CD4-positive, alpha-beta T cell treated with Interleukin-6 at 100 ng/mL for 8 hours (primary cell): Measurements from ENCODE around the gene ITGAX.

Experiments used
- DNase-seq: peaks from one replicate; pipeline ENCODE4 v3.0.0-alpha.2; 2020; ENCODE audit warnings: mixed read lengths, low spot score

The ITGAX gene

DNA sequence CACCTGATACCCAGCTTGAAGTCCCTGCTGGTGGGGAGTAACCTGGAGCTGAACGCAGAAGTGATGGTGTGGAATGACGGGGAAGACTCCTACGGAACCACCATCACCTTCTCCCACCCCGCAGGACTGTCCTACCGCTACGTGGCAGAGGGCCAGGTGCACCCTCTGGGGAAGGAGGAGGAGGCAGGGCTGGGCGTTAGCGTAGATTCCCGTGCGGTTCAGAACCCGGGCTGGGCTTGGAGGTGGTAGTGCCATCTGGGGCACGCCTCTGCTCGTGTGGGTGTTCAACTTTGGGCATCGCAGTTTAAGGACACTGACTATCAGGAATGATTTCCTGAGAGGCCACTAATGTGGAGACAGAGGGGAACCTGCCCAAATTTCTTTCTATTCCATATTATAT lies 18.3 kb downstream of the ITGAX start:
- no peak for DNase-seq

DNA sequence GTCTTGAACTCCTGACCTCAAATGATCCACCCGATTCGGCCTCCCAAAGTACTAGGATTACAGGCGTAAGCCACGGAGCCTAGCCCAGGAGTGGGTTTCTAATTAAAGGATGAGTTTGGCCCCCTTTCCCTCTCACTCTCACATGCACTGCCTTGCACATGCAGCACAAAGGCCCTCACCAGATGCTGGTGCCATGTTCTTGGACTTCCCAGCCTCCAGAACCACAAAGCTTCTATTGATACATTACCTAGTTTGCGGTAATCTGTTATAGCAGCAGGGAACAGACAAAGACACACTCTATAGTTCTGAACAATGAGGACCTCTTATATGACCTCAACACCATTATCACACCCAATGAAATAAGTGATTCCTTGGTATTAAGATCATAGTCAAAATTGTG lies 20.3 kb downstream of the ITGAX start:
- DNase-seq: no peak

DNA sequence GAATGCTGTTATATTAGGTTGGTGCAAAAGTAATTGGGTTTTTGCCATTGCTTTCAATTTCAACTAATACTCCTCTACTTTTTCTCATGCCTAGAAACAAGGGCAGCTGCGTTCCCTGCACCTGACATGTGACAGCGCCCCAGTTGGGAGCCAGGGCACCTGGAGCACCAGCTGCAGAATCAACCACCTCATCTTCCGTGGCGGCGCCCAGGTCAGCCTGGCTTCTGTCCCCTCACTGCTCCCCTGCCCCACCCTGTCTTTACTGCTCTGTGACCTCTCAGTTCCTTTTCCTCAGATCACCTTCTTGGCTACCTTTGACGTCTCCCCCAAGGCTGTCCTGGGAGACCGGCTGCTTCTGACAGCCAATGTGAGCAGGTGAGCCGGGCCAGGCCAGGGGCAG lies 21.7 kb downstream of the ITGAX start:
- DNase-seq: no peak

DNA sequence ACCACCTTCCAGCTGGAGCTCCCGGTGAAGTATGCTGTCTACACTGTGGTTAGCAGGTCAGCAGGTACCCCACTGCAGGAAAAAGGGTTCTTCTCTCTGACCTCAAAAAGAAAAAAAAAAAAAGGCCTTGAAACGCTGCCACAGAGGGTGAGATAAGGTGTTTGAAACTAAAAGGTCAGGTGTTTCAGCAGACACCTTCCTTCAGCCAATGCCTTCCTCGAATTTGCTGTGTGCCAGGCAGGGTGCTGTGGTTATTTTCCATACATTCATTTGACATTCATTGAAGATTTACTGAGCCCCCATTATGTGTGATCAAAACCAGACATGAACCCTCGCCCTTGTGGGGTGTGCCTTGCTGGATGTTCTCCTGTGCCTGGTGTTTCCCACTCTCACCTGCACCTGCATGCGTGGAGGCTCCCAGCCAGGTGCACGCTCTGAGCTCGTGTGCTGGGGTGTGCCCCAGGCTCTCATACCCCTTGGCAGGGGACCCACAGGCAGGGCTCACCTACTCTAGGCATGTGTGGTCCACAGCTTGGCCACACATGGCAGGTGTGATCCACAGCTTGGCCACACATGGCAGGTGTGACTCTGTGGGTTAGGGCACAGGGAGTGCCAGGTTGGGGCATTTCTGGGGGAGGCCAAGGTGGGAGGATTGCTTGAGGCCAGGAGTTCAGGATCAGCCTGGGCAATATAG lies 22.4 kb downstream of the ITGAX start:
- no peak for DNase-seq

DNA sequence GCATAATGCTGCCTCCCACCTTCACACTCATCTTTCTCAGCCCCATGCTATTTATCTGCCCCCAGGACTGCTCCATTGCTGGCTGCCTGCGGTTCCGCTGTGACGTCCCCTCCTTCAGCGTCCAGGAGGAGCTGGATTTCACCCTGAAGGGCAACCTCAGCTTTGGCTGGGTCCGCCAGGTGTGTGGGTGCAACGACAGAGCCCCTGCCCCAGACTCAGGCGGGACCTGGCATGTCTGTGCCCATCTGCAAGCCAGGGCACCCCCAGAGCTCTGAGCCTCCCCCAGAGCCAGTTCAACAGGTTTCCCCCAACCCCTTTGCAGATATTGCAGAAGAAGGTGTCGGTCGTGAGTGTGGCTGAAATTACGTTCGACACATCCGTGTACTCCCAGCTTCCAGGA lies 25.2 kb downstream of the ITGAX start:
- no peak for DNase-seq

DNA sequence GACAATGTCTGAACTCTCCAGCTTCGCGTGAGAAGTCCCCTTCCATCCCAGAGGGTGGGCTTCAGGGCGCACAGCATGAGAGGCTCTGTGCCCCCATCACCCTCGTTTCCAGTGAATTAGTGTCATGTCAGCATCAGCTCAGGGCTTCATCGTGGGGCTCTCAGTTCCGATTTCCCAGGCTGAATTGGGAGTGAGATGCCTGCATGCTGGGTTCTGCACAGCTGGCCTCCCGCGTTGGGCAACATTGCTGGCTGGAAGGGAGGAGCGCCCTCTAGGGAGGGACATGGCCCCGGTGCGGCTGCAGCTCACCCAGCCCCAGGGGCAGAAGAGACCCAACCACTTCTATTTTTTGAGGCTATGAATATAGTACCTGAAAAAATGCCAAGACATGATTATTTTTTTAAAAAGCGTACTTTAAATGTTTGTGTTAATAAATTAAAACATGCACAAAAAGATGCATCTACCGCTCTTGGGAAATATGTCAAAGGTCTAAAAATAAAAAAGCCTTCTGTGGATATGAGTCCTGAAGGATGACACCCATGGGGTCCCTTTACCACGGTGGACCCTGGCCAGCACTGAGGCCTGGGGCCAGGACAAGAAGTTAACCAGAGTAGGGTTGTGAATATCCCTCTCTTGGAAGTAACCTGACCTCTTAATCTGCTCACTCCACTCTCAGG lies 27.6 kb downstream of the ITGAX start:
- DNase-seq: peak; percentile 49

DNA sequence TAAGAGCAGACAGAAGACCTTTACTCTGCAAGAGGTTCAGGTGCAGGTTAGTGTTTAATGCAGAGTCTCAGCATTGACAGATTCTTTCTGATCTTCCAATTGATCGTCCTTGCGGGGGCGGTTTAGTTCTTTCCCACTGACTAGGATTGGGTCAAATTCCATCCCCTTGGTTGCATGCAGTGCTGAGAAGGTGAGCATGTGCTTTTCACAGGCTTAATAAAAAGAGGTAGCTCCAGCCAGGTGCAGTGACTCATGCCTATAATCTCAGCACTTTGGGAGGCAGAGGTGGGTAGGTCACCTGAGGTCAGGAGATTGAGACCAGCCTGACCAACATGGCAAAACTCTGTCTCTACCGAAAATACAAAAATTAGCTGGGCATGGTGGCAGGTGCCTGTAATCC lies 30.7 kb downstream of the ITGAX start:
- no peak for DNase-seq

DNA sequence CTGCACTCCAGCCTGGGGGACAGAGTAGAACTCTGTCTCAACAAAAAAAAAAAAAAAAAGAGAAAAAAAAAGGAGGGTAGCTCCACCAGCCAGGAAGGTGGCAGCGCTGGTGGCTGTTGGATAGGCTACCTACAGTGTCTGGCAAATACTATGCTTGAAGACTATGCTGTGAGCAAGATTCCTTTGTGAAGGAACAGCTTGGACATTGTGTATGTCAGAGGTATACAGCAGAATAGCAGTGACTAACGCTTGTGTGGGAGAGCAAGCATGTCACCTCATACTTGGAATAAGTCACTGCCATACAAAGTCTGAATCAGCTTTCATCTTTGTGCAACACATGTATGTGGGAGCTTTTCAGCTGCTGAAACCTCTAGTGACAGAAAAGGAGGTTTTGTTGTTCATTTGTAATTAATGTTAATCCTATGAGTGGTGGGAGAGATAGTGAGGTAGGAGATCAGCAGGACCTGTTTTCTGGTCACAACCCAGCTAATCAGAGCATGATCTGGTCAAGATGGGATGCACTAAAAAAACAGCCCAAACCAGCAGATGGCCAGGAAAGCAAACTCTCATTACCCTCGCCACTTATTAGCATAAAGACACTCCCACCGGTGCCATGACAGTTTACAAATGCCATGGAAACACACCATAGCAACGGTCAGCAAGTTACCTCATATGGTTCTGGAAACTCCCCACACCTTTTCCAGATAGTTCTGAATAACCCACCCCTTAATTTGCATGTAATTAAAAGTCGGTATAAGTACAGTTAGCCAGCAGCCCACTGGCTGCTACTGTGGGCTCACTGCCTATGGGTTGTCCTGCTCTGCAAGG lies 31.4 kb downstream of the ITGAX start:
- DNase-seq: no peak

DNA sequence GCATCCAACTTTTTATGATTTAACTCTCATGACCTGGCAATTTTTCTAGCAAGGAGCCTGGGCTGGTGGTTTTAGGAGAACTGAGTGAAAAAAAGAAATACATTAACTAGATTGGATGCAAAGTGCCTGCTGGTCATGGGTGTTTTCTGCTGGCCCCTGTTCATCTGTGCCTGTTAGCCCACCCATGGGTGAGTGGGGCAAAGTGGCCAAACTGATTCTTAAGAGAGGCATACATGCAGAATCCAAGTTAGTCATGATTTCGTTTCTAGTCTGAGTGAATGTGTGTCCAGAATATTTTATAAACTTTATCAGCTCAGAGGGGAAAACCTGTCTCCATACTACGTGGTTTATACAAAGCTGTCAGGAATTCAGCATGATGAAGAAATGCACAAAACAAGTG lies 33.6 kb downstream of the ITGAX start:
- no peak for DNase-seq

DNA sequence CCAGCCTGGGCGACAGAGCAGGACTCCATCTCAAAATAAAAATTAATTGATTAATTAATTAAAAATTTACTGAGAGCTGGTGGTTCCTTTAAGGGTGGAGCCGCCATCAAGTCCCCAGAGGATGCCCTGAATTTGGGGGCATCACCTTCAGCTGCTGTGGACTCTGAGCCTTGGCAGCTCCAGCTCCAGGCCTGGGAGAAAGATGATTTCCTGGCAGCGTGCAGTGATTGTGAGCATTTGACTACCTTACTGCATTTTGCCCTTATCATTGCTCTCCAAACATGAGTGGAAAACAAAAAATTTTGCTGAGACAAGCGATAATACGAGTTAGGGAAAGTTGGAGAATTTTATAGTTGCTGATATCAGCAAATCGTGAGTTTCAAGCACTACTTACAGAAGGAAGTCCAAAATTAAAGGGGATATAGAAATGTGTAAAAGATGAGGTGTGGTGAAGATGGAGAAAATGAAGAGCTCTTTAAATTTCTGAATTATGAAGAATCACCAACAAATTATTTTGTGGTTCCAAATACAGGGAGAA lies 35.6 kb downstream of the ITGAX start:
- DNase-seq: no peak

DNA sequence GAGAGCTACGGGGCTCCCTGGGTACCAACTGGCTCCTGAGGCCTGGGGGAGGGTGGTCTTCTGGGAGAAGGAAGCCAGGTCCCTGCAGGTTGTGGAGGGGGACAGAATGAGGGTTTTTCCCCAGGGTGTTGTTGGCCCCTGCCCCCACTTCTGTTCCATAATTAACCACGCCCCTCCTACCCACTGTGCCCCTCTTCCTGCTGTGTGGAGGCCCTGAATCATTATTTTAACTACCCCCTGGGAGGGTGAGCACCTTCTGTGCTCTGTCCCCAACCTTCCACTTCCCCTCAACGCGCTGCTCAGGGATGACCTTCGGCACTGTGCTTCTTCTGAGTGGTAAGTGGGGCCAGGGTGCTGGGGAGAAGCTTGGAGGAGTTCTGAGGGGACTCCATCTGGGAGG lies 38.1 kb downstream of the ITGAX start, which contains the start of gene ITGAD:
Gene ITGAD (plus strand): TSS at position 280 of the 400 bp plus-strand sequence. CDS start 26 bp downstream, at position 306.
- DNase-seq: no peak

DNA sequence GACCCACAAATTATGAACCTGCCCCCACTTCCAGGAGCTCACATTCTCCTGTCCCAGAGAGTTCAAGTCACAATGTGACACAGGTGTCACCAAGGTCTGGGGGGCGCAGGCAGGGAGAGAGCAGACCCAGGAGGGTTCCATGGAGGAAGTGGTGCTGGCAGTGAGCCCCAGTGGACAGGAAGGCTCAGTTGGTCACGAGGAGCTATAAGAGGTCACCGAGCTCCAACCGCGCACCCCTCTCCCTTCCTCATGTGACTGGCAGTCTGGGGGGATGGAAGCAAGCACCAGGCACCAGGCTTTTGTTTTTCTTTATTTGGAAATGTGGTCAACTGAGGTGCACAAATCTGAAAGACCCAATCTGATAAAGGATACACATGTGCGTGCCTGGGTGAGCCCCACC lies 40.7 kb downstream of the ITGAX start:
- DNase-seq: no peak

DNA sequence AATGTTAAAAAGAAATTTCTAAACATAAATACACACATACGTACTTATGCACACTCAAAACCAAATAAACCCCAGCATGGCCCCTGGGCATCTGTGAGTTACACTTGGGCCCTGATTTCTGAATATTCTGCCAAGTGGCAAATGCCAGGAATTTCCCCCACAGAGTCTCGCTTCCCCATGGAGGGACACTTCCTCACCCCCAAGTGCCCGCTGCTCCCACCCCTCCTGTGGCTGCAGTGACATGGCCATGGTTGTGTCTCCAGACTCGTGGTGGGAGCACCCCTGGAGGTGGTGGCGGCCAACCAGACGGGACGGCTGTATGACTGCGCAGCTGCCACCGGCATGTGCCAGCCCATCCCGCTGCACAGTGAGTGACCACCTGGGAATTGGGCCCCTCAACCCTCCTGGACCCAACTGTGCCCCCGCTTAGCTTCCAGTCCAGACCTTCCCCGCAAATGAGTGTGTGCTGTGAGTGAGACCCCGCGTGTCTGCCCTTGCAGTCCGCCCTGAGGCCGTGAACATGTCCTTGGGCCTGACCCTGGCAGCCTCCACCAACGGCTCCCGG lies 42.2 kb downstream of the ITGAX start:
- no peak for DNase-seq

DNA sequence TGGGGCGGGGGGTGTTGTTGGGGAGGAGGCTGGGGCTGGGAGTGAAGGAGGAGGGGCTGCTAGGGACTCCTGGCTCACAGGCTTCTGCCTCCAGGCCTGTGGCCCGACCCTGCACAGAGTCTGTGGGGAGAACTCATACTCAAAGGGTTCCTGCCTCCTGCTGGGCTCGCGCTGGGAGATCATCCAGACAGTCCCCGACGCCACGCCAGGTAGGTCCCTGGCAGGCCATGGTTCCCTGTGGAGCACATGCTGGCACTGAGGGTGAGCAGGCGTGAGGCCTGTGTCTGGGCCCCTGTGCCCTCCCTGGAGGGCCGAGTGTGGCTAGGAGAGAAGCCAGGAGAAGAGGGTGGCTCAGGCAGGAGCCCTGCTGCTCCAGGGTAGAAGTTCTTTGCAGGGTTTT lies 42.7 kb downstream of the ITGAX start:
- no peak for DNase-seq

DNA sequence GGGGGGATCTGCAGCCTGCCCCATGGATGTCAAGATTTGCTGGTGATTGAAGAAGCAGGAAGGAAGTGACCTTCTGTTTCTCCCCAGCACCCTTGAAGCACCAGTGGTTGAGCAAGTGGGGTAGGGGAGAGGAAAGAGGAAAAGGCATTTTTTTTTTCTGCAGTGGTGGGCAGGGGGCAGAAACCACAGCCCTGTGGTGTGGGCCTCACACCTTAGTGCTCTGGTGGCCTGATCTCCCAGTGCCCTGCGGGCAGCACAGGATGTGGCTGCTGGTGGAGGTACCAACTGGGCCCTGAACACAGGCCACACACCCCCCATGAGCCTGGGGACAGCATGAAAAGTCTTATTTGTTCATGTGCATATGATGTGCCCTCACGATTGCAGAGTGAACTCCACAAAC lies 45.2 kb downstream of the ITGAX start:
- DNase-seq: no peak

DNA sequence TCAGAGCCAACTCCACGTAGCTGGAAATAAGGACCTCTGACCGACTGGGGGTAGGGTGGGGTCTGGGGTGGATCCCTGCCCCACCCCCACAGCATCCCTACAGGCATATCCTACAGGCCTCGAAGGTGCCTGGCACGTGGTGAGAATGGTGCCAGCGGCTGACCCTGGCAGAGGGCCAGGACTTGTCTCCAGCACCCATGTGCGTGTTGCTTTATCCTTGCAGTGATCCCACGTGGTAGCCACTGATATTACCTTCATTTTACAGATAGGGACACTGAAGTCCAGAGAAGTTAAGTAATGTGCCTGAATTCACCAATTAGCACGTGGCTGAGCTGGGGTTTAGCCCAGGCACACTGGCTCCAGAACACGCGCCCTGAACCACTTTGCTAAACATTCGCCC lies 46.5 kb downstream of the ITGAX start:
- DNase-seq: no peak

DNA sequence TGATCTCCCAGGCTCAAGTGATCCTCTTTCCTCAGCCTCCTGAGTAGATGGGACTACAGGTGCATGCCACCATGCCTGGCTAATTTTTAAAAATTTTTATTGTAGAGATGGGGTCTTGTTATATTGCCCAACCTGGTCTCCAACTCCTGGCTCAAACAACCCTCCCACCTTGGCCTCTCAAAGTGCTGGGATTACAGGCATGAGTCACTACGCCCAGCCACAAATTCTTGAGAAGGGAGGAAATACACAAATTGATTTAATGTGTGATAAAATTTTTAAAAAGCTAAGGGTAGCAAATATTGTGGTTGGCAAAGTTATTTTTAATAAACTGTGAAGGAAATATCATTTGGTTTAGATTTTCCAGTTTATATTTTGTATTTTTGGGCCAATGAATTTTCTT lies 47.7 kb downstream of the ITGAX start:
- no peak for DNase-seq

DNA sequence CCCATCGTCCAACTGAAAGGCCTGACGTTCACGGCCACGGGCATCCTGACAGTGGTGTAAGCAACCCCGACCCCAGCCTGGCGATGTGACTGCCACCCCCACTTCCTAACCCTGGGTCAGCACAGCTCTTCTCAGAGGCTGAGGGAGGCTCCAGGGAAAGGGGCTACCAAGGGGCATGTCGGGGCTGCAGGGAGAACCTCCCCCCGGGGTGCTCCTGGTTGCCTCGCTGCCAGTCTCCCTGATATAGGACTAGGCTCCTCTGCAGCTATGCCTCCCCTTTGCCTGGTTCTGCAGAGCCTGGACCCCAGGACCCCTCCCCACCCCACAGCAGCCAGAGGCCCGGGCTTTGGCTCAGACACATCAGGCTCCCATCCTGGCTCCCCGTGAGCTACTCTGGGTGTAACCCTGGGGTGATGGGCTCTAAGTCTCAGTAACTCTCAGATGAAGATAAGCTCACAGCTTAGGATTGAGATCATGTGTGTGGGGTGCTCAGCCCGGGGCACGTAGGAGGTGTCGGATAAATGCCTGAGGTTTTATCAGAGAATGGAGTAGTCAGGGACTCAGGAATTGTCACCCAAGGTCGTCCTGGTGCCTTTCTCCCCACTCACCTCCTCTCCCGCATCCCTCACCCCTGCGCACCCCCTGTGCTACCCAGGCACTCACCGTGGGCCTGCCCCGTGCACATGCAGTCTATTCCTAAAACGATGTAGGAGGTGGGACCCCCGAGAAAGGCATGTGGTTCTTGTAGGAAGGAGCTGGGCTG lies 48.8 kb downstream of the ITGAX start:
- no peak for DNase-seq

DNA sequence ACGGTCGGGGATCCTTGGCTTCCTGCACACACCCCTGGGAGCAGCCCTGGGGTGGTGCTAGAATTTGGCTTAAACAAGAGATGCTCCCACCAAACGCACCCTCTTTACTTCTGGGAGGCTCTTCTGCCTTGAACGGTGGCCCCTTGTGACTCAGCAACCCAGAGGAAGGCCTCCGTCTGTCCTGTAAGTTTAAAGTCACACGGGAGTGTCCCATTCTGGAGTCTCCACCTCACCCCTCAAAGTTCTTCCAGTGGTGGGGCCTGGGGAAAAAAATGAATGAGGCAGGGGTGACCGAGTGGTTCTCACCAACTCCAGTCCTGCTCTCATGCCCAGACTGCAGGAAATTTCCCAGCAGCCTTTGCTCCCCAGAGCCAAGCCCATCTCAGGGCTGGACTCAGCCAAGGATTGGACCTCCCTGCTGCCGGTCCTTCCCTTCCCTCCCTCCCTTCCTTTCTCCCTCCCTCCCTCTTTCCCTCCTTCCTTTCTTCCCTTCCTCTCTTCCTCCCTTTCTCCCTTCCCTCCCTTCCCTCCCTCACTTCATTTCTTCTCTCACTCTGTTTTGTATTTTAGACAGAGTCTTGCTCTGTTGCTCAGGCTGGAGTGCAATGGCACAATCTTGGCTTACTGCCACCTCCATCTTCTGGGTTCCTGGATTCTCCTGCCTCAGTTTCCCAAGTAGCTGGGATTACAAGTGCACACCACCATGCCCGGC lies 49.5 kb downstream of the ITGAX start:
- no peak for DNase-seq

DNA sequence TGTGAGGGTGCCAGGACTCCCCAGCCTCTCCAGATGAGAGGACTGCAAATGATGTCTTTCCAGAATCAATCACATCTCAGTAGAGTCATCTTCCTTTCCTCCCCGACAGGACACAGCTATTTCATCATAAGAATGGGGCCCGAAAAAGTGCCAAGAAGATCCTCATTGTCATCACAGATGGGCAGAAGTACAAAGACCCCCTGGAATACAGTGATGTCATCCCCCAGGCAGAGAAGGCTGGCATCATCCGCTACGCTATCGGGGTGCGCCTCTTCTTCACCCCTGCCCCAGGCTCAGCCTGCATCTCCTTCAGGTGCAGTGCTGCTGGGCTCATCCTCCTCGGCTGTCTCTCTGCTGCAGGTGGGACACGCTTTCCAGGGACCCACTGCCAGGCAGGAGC lies 52.4 kb downstream of the ITGAX start:
- no peak for DNase-seq

DNA sequence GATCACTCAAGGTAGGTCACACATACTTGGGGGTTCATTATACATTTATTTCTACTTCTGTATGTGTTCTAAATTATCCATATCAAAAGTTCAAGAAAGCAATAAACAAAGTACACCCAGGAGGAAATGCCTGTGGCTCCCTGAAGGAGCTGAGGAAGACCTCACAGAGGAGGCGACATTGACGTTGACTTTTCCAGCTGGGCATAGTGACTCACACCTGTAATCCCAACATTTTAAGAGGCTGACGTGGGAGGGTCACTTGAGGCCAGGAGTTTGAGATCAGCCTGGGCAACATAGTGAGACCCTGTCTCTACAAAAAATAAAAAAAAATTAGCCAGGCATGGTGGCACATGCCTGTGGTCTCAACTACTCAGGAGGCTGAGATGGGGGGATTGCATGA lies 54.5 kb downstream of the ITGAX start:
- no peak for DNase-seq
